Cardiac septum (tissue), 1 donor: Measurements from ENCODE around the gene ILDR2. TPM values are rescaled to one million over a fixed set of nuclear protein-coding genes. Genes with fewer than 3 reads are reported as not detected.

Experiments
- DNase-seq: peaks from one replicate; pipeline ENCODE4 v3.0.0-alpha.2; 2020; ENCODE audit warnings: low spot score
- intact Hi-C: fragments of 100-400 bp; cut with DNase I; formaldehyde crosslinking; loops from one replicate; pipeline ENCODE4 v1.14.0; 2022
- long read RNA-seq: library from polyadenylated mRNA; unstranded; transcript quantifications from one replicate; pipeline ENCODE4 v2.0.0, GENCODE V29; 2021
- total RNA-seq: library from RNA; stranded (reverse); fragmentation: NEBNext Ultra II Directional; extraction: Animal tissue kit (Norgen Biotek cat#: 25700); gene quantifications from one replicate; pipeline ENCODE4 v1.2.1, GENCODE V29; 2021
- donor health status: DM: no; HTN: no; CAD: no.

Gene ILDR2, protein sequence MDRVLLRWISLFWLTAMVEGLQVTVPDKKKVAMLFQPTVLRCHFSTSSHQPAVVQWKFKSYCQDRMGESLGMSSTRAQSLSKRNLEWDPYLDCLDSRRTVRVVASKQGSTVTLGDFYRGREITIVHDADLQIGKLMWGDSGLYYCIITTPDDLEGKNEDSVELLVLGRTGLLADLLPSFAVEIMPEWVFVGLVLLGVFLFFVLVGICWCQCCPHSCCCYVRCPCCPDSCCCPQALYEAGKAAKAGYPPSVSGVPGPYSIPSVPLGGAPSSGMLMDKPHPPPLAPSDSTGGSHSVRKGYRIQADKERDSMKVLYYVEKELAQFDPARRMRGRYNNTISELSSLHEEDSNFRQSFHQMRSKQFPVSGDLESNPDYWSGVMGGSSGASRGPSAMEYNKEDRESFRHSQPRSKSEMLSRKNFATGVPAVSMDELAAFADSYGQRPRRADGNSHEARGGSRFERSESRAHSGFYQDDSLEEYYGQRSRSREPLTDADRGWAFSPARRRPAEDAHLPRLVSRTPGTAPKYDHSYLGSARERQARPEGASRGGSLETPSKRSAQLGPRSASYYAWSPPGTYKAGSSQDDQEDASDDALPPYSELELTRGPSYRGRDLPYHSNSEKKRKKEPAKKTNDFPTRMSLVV
- total RNA-seq, result 23.1 TPM
- long read RNA-seq, full-length matches to known transcripts, result 3 of 28 reads
- long read RNA-seq, partial matches to known transcripts, result 6 of 28 reads
- long read RNA-seq, other reads (novel, unspliced or antisense), result 19 of 28 reads

DNA sequence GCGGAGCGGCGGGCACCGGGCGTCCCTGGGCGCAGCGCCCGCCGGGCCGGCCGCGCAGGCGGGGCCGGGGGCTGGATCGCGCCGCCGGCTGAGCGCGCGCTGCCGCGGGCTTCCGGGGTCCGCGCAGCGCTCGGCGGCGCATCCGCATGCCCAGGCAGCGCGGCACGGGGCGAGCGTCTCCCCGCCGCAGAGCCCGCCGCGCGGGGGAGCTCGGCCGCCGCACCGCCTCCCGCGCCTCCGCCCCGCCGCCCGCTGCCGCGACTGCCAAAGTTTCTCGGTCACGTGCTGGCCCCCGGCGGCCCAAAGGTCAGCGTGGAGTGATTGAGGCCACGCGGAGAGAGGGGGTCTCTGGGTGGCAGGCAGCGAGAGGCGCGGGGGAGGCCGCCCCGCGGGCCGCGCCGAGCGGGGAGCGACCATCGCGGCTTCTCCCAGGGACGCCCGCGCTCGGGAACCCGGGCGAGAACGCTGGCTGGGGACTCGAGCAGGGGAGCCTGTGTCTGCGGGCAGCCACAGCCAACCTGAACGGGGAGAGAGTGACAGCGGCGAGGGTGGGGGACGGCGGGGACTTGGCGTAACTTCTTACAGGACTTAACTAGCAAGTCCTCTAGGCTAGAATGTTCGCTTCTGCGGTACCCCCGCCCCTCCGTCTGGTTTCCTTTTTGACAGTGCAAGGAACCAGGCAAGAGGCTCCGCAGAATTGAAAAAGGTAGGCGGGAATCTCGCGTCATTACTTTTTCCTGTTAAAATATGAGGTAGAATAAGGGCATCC lies at the start of gene ILDR2:
Gene ILDR2, minus strand, starts transcription at position 180 of the 769 bp plus-strand sequence. CDS start 272 bp downstream, outside the sequence.
- intact Hi-C loops, result loop anchor here (5.0 kb wide), 1 partner anchor 82 kb away; no protein-coding TSS in a partner anchor
- no peak for DNase-seq

DNA sequence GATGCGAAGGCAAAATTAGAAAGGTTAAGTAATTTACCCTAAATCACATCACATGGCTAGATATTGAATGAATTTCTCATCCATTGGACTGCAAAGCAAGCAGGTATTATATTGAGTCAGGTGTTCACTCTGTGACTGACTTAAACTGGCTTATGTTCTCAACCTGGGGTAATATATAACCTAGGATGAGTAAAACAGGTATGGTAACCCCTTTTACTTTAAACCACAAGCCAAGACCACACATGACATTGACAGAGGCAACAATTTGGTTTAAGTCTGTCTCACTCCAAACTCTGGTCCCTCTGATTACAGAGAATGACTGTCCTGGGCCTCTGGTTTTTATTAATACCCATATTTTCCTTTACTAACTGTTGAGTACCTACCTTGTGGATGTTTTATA lies 47.0 kb upstream of the ILDR2 start:
- intact Hi-C loops, result no loop called here
- DNase-seq, result no peak

DNA sequence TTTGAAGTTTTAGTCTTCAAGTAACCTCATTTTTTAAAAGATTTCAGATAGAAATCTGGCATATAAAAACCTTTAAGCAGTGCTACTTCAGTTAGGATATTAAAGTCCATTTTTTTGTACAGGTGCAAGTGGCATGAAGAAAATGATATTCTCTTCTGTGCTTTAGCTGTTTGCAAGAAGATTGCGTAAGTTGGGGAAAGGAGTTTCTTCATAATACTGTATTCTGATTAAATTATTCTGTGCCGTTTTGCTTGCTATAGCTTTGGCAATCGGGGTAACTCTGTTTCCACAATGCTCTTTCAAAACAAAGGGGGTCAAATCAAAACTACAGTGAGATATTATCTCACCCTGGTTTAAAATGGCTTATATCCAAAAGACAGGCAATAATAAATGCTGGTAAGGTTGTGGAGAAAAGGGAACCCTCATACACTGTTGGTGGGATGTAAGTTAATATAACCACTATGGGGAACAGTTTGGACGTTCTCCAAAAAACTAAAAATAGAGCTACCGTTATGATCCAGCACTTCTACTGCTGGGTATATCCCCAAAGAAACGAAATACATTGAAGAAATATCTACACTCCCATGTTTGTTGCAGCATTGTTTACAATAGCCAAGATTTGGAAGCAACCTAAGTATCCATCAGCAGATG lies 40.9 kb upstream of the ILDR2 start:
- DNase-seq, result no peak
- intact Hi-C loops, result no loop called here

DNA sequence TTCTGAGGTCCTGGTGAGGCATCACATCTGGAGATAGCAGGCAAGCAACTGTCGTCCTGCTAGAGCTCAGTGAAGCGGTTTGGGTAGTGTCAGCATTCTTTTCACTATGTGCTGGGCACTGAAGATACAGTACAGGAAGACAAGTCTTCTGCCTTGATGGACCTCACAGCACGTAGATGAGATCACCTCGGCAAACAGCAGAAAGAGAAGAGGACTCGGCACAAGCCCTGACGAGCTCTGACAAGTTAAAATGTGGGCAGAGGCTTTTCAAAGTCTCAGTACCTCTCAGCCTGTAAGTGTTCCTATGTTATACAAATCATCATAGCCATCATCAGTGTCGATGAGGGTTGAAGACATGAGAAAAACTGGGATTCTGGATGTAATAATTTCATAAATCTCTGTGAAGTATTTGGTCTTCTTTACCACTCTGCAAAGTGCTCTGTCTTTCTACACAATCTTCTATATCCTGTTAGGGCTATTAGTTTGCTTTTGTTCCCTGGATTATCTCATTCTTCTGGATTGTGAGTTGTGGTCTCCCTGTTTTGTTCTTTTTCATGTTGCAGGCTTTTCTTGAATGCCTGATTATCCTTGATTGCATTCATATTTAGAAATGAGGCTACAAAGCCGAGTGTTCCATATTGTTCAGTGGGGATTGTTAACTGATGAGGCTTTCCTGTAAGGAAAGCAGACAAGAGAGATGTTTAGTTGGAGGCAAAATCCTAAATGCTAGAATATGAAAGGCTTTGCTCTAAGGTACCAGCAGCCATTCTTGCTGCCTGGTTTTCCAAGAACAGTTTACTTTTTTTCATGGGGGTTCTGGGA lies 38.0 kb upstream of the ILDR2 start:
- no peak for DNase-seq
- intact Hi-C loops, result no loop called here

DNA sequence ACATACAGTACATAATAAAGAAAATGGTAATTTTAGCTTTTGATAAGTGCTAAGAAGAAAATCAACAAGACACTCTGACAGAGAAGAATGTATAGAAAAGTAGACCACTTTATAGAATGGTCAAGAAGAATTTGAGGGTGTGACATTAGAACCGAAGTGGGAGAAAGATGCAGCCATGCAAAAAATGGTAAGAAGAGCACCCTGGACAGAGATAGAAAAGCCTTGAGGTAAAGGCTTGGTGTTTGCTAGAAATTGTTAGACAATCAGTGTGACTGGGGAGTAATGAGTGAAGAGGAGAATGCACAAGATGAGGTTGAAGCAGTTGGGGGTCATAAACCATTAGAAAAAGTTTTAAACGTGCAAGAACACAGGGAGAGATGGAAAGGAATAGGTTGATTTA lies 37.2 kb upstream of the ILDR2 start:
- intact Hi-C loops, result no loop called here
- DNase-seq, result no peak

DNA sequence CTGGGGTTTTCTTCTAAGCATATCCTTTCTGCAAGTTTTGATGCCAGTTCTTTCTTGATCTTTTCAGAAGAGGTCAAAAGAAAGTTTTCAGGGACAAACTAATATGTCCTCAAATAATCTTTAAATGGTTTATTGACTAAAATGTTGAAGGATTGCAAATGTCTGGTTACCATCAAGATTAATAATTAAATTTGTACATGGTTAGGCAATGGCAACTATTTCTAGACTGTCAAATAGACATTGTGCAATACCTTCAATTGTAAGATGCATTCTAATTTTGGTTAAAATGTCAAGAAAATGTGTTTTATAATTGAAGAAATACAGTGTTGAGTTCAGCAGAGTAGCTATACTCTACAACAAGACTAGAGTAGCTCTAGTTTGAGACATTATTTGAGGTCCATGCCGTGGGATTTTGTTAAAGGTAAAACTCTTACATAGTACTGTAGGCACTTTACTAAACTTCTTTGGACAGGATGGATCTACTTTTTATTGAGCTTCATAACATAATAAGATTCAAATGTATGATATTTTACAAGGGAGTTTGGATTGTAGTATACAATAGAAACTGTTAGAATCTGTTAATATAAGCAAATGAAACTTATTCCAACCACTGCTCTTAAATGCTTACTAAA lies 36.3 kb upstream of the ILDR2 start:
- no peak for DNase-seq
- intact Hi-C loops, result no loop called here

DNA sequence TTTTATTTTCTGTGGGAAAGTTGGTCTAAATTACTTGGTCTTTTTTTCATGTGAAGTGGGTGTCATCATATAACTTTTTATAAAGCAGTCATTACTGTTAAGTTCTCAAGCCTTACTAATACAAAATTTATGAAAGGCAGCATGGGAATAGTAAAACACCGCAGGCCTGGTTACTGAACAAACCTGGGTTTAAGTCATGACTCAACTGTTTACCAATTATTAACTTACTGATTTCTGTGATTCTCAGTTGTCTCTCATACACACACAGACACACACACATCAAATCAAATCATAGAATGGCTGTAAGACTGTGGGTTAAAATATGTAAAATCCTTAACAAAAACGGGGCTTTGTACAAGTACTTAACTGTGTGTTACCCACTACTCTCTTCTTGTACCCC lies 28.4 kb upstream of the ILDR2 start:
- DNase-seq, result no peak
- intact Hi-C loops, result no loop called here

DNA sequence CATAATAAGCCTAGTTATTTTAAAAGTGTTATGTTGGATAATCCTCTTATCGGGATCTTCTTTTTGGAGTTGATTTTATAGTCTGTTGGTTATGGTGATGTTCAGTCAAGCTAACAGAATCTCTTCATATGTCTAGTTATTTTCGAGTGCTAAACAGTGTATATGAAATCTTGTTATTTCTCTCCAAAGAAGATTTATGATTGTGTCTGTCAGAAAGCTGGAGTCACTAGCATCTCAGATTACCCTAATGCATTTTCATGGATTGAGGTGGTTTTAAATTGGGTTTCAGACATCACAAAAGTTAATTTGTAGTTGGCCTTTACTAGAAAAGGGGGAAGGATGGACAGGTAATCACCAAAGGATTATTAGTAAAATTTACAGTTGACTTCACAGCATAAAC lies 27.0 kb upstream of the ILDR2 start:
- no peak for DNase-seq
- intact Hi-C loops, result no loop called here

DNA sequence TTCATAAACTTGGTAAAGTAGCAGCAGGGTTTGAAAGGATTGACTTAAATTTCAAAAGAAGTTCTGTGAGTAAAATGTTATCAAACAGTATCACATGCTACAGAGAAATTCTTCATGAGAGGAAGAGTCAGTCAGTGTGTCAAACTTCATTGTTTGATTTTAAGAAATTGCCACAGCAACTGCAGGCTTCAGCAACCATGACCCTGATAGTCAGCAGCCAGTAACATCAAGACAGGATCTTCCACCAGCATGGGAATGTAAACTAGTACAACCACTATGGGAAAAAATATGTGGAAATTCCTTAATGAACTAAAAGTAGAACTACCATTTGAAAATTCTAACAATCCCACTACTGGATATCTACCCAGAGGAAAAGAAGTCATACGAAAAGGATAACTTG lies 25.2 kb upstream of the ILDR2 start:
- intact Hi-C loops, result no loop called here
- DNase-seq, result no peak

DNA sequence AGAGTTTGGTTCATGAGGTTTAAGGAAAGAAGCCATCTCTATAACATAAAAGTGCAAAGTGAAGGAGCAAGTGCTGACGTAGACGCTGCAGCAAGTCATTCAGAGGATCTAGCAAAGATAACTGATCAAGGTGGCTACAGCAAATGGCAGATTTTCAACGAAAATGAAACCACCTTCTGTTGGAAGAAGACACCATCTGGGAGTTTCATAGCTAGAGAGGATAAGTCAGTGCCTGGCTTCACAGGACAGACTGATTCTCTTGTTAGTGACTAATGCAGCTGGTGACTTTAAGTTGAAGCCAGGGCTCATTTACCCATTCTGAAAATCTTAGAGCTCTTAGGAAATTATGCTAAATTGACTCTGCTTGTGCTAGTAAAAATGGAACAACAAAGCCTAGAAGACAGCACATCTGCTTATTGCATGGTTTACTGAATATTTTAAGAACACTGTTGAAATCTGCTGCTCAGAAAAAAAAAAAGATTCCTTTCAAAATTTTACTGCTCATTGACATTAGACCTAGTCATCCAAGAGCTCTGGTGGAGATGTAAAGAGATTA lies 24.2 kb upstream of the ILDR2 start:
- intact Hi-C loops, result no loop called here
- DNase-seq, result no peak

DNA sequence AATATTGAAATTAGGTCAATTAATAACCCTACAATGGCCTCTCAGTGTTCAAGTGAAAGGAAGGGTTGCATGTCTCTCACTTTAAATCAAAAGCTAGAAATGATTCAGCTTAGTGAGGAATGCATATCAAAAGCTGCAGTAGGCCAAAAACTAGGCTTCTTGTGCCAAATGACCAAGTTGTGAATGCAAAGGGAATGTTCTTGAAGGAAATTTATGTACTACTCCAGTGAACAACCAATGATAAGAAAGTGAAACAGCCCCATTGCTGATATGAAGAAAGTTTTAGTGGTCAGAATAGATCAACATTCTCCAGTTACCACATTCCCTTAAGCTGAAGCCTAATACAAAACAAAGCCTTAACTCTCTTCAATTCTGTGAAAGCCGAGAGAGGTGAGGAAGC lies 23.7 kb upstream of the ILDR2 start:
- intact Hi-C loops, result no loop called here
- DNase-seq, result no peak

DNA sequence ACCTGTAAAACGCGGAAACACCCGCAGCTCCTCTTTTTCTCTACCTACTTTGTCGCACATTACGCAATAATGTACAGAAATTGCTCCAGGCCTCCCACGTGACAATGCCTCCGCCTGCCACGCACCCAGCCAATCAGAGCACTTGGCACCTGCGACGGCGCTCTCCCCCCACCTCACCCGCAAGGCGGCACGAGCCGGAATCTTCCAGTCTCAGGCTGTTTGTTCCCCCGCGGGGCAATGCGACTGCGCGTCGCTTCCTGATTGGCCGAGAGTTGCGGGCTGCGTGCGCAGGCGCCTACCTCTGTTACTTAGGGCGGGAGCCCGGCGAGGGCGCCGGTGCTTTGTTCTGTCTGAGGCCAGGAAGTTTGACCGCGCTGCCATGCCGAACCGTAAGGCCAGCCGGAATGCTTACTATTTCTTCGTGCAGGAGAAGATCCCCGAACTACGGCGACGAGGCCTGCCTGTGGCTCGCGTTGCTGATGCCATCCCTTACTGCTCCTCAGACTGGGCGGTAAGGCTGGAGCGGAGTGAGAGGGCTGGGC lies 13.7 kb upstream of the ILDR2 start, which contains the start of gene MAEL:
Gene MAEL, plus strand, starts transcription at position 307 of the 542 bp plus-strand sequence. Its CDS starts 73 bp downstream, at position 380.
- no peak for DNase-seq
- intact Hi-C loops, result no loop called here

DNA sequence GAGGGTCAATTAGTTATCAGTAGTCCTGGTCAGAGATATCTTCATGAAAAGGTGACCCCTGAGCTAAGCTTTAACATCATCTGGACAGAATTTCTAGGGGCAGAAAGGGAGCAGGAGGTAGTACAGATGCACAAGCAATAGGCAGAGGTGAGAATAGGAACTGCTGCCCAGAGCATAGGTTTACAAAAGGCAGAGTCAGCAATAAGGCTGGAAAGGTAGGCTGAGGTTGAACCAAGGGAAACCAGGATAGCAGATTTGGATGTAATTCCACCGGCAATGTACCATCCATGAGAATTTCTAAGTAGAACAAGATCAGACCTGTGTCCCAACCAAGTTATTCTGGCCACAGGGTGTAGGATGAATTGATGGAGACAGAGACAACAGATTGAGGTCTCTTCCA lies 6.2 kb upstream of the ILDR2 start:
- DNase-seq, result no peak
- intact Hi-C loops, result no loop called here

DNA sequence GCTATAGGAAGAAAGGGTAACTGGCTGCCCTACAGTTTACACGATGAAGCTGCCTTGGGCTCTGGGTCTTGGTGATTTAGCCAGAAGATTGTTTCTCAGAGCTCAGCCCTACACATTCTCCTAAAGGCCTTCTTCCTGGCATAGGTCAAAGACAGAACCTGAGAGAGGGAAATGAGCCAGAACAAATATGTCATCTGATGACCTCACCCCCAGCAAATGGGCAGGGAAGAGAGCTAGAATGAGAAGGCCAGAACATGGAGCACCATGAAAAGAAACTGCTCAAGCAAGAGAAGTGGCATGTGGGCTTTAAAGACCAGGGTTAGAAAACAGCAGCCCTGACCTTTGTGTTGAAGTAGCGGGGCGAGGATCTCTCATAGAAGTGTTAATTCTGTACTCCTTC lies 5.5 kb upstream of the ILDR2 start:
- intact Hi-C loops, result no loop called here

DNA sequence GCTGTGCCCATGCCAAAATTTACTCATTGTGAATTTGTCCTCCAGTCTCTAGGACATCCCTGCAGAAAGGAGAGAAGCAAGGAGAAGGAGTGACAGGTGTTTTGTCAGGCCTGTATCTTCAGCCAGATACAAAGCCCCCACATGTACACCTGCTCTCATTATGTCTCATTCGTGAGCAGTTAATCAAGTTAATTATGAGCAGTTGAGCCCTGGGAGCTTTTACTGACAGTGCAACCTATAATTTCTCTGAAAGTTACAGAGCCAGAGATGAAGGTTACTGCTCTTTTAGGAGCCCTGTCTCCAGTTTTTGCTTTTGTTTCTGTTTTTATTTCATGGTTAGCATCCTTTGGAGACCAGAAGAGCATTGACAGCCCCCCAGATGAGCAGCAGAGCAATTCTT lies 5.0 kb upstream of the ILDR2 start:
- intact Hi-C loops, result no loop called here
- DNase-seq, result no peak

More for the DNA sequence above, 5.5 kb upstream of the ILDR2 start:
- DNase-seq, result no peak

DNA sequence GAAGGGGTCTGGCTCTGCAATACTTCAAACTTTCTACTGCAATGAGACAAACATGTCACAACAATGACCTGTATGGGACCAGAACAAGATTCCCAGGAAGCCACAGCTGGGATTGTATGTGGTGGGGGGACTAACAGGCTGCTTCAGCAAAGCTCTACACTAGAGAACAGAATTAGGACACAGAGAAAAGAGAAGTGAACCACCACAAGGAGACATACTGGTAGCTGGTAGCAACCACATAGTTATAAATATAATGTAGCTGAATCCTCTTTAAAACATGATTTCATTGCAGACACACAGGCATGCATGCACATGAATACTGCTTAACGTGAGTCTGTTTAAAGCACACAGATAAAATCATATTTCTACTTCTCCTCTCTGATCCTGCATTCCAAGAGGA lies 3.5 kb upstream of the ILDR2 start:
- intact Hi-C loops, result loop anchor here (5.0 kb wide), 1 partner anchor 78 kb away; no protein-coding TSS in a partner anchor
- no peak for DNase-seq

DNA sequence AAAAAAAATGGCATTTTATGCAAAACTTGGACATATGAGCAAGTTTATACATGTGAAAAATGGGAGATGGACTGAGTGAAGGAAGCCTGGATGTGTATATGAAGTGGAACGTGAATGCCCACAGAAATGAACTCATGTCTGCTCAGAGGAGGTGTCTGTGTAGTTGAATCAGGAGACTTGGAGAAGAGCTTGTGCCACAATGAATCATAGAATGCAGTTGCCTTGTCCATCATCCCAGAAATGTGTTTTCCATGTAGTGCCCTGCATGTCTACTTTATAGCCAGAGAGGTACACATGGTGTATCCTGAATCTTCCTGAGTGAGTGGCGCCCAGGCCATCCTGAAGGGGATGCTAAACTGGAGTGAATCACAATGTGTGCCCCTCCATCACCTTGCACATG lies 2.6 kb upstream of the ILDR2 start:
- intact Hi-C loops, result loop anchor here (5.0 kb wide), 1 partner anchor 79 kb away; no protein-coding TSS in a partner anchor

More for the DNA sequence above, 2.6 kb upstream of the ILDR2 start:
- DNase-seq, result no peak
